Measurements from ENCODE around the gene ADRA2B. TPM values are rescaled to one million over a fixed set of nuclear protein-coding genes. Genes with fewer than 3 reads are reported as not detected.

ADRA2B gene
- total RNA-seq, 1 donor from 2014 or later = 2.9 TPM

DNA sequence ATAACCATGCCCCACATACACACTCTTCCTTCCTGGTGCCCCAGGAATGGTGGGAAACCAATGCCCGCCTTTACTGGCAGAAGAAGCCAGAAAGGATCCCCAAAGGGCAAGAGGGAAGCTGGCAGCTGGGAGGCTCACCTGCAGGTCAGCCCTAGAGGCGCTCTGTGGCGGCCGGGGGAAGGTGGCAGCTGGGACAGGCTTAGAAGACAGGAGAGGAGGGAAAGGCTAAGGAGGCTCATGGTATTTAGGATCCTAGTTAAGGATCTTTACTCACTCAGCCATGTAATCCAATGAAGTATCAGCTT, 23.8 kb downstream of the ADRA2B start:
- Histone ChIP-seq H3K4me3 (no peak overlapping the region), H3K36me3 (no peaks in the 10 kb centered on the region), H3K9me3 (replicated peaks) (no peaks in the 10 kb centered on the region), H3K4me1 (peaks cover 44% of the 10 kb centered on the region), H3K27ac (replicated peaks) (no peak overlapping the region), H3K27me3 (ENCODE audit: low read depth) (no peaks in the 10 kb centered on the region)
- TF ChIP-seq, protein P1, sequence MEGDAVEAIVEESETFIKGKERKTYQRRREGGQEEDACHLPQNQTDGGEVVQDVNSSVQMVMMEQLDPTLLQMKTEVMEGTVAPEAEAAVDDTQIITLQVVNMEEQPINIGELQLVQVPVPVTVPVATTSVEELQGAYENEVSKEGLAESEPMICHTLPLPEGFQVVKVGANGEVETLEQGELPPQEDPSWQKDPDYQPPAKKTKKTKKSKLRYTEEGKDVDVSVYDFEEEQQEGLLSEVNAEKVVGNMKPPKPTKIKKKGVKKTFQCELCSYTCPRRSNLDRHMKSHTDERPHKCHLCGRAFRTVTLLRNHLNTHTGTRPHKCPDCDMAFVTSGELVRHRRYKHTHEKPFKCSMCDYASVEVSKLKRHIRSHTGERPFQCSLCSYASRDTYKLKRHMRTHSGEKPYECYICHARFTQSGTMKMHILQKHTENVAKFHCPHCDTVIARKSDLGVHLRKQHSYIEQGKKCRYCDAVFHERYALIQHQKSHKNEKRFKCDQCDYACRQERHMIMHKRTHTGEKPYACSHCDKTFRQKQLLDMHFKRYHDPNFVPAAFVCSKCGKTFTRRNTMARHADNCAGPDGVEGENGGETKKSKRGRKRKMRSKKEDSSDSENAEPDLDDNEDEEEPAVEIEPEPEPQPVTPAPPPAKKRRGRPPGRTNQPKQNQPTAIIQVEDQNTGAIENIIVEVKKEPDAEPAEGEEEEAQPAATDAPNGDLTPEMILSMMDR (IDR thresholded peaks at IDR 0.05; ENCODE audit: borderline replicate concordance) = no peak
- no peak for DNase-seq
- intact Hi-C loops (cut with micrococcal nuclease) = no loop called here

DNA sequence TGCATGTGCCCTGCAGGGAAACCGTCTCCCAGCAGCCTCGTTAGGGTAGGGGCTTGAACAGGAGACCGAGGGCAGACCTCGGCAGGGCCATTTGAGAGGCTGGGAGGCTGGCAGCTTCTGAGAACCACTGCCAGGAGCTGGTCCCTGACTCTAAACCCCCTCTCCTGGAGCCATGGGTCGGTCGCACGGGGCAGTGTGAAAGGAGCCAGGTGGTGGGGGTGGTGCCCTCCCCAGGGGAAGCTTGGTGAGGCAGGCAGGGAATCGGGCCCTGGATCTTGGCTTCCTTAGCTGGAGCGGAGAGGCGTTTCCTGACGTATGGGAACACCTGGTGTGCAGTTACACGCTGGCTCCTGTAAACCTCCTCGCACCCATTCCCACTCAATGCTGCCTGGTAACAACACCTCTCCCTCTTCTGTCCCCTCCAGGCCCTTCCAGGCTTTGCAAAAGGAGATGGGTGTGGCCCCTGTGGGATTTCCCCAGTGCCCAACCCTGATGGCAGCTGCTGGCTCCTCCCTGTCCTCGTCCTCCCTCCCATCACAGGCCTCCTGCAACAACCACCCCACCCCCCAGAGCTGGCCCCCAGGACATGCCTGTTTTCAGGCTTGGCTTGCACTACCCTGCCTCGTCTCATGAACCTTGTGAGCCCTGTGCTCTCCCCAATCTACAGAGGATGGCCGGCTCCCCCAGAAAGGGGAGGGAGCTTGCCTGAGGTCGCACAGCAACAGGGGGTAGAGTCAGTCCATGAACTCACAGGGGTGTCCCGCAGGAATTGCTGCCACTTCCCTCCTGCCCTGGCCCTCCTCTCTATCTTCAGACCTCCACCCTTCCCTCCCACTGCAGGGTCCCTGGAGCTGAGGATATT, 24.4 kb downstream of the ADRA2B start:
- no peaks in the 10 kb centered on the region for H3K36me3 ChIP-seq
- no peaks in the 10 kb centered on the region for H3K27me3 ChIP-seq (ENCODE audit: low read depth)
- H3K4me1 ChIP-seq = peaks cover 44% of the 10 kb centered on the region
- no peak overlapping the region for H3K4me3 ChIP-seq
- no peak overlapping the region for H3K27ac ChIP-seq (replicated peaks)
- intact Hi-C loops (cut with micrococcal nuclease) = no loop called here
- no peaks in the 10 kb centered on the region for H3K9me3 ChIP-seq (replicated peaks)
- TF ChIP-seq, protein P1 (IDR thresholded peaks at IDR 0.05; ENCODE audit: borderline replicate concordance) = no peak
- peak; percentile 14 for DNase-seq

DNA sequence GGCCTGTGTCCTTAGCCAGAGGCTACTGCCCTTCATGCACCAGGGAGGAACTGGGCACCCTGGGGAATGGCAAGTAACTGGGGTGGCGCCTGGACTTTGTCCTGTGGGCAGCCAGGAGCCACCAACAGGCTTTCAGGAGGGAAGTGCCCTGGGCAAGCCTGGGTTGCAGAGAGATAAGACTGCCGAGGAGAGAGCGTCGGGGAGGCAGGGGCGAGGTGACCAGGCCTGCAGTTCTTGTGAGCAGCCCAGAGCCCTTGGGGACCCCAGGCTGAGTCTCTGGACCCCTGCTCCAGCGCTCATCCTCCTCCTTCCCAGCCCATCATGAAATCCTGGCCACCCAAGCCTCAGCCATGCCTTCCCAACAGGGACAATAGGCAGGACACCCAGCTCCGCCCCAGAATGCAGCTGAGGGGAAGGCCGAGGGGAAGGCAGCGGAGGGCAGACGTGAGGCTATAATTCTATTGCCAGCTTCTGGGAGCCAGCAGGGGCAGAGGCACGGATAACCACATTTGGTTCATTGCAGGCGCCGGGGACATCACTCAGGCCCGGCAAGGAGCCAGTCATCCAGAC, 25.1 kb downstream of the ADRA2B start:
- H3K27me3 ChIP-seq (ENCODE audit: low read depth) = no peaks in the 10 kb centered on the region
- no peak overlapping the region for H3K27ac ChIP-seq (replicated peaks)
- DNase-seq = peak; percentile 13
- H3K36me3 ChIP-seq = no peaks in the 10 kb centered on the region
- no peaks in the 10 kb centered on the region for H3K9me3 ChIP-seq (replicated peaks)
- H3K4me3 ChIP-seq = no peak overlapping the region
- TF ChIP-seq, protein P1 (IDR thresholded peaks at IDR 0.05; ENCODE audit: borderline replicate concordance) = no peak
- intact Hi-C loops (cut with micrococcal nuclease) = no loop called here
- H3K4me1 ChIP-seq = peaks cover 44% of the 10 kb centered on the region

DNA sequence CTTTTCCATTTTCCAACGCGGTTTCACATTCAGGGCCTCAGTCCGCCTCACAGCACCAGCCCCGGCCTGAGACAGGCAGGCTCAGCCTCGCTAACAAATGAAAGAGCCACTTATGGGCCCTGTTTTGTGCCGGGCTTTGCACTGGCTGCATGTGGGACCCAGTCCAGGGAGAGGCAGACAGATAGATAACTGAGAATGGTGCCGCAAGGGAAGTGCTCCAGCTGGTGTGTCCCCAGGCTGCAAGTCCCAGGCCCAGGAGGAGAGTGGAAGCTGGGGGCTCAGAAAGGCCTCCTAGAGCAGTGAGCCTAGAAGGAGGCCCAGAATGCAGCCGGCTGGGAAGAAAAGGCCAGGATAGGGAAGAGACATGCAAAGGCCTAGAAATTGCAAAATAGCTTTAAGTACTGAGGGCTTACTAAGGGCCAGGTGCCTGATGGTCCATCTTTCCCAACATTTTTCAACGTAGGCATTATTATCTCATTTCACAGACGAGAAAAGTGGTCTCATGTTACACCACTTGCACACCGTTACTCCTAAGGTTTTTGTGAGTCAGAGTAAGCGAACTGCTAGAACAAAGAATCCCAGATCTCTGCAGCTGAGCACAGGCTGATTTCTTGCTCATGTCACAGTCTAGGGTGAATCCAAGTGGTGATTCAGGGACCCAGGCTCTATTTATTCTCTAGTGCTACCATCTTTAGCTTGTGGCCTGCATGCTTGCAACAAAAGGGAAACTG, 26.0 kb downstream of the ADRA2B start:
- DNase-seq = peak; percentile 18
- Histone ChIP-seq H3K4me3 (no peak overlapping the region), H3K27me3 (ENCODE audit: low read depth) (no peaks in the 10 kb centered on the region), H3K36me3 (no peaks in the 10 kb centered on the region), H3K4me1 (peaks cover 44% of the 10 kb centered on the region), H3K27ac (replicated peaks) (peak overlapping the region; percentile 68), H3K9me3 (replicated peaks) (no peaks in the 10 kb centered on the region)
- intact Hi-C loops (cut with micrococcal nuclease) = no loop called here
- TF ChIP-seq, protein P1 (IDR thresholded peaks at IDR 0.05; ENCODE audit: borderline replicate concordance) = no peak

DNA sequence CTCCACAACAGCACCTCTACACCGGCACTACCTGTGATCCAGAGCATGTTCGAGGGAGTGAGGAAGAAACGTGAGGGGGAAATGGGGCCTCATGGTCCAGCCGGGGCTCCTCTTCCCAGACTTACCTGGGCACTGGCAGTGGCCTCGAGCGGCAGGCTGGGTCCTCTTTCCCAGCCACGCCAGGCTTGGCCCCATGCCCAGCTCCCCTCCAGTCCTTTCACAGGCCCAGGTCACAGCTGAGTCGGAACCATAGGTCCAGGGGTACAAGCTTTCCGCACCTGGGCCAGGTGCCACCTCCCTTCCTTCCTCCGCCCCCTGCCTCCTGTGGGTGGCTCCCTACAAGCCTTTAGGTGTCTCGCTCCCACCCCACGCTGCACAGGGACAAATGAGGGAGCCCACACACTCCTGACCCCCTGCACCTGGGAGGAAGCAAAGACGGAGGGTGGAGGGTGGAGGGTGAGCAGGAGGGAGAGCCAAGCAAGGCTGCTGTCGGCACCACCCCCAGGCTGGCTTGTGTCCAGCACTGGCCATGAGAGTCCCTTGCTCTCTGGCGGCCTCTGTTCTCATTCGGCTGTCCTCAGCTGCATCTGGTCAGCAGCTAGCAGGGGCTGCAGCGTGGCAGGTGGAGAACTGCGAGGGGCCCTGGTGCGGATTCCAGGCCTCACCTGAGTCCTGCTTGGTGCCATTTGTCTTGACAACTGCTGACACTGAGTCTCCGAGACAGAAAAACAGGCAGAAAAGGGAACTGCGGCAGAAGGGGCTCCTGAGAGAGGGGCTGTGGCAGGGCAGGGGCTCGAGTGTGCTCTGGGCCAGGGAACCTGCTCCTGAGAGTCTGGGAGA, 26.8 kb downstream of the ADRA2B start:
- peak; percentile 66 for DNase-seq
- Histone ChIP-seq H3K9me3 (replicated peaks) (no peaks in the 10 kb centered on the region), H3K27ac (replicated peaks) (peak overlapping the region; percentile 68), H3K4me1 (peaks cover 40% of the 10 kb centered on the region), H3K27me3 (ENCODE audit: low read depth) (no peaks in the 10 kb centered on the region), H3K4me3 (no peak overlapping the region), H3K36me3 (no peaks in the 10 kb centered on the region)
- TF ChIP-seq, protein P1 (IDR thresholded peaks at IDR 0.05; ENCODE audit: borderline replicate concordance) = no peak
- intact Hi-C loops (cut with micrococcal nuclease) = no loop called here

Data from left ventricle myocardium inferior (tissue), 1 donor.